CD14-positive monocyte (primary cell): Measurements from ENCODE around the gene IL12RB1. TPM values are rescaled to one million over a fixed set of nuclear protein-coding genes. Genes with fewer than 3 reads are reported as not detected.
A peak's percentile ranks its signal among the peaks of the same experiment; 100 is the strongest.

Experiments
- DNase-seq, 3 donors: peaks; one replicate each; pipeline ENCODE4 v3.0.0-alpha.2; 2011 to 2022
- H2AFZ ChIP-seq: 2 replicates; pipeline ENCODE4 v1.6.0; 2012; ENCODE audit warnings: mild to moderate bottlenecking, low read depth, low read length, inconsistent platforms; ENCODE audit not compliant: insufficient read depth, poor library complexity, severe bottlenecking
- H3K27ac ChIP-seq, 2 donors: 1 replicate in 1 of 2; 2 replicates in 1 of 2; pipeline ENCODE4 v1.5.1; 2012 to 2013; ENCODE audit warnings: low read length in 2 of 2, control low read depth in 1 of 2, inconsistent platforms in 1 of 2, low read depth in 1 of 2, mild to moderate bottlenecking in 1 of 2
- H3K27me3 ChIP-seq, 2 donors: one replicate each; pipeline versions ENCODE4 v1.6.0 to v1.6.1; 2011 to 2013; ENCODE audit warnings: low read length in 2 of 2; ENCODE audit not compliant: control insufficient read depth in 2 of 2, insufficient read depth in 2 of 2
- H3K36me3 ChIP-seq, 2 donors: replicated peaks in 1 of 2; 1 replicate in 1 of 2; 2 replicates in 1 of 2; pipeline versions ENCODE4 v1.5.1 to v1.6.1; 2012 to 2013; ENCODE audit warnings: low read length in 2 of 2, control low read depth in 1 of 2, inconsistent platforms in 1 of 2, mild to moderate bottlenecking in 1 of 2; ENCODE audit not compliant: insufficient read depth in 2 of 2, control insufficient read depth in 1 of 2
- H3K4me1 ChIP-seq, 2 donors: 1 replicate in 1 of 2; 2 replicates in 1 of 2; pipeline versions ENCODE4 v1.5.1 to v1.6.1; 2012 to 2013; ENCODE audit warnings: low read length in 2 of 2, control low read depth in 1 of 2, inconsistent platforms in 1 of 2, mild to moderate bottlenecking in 1 of 2, moderate library complexity in 1 of 2; ENCODE audit not compliant: insufficient read depth in 2 of 2, control insufficient read depth in 1 of 2
- H3K4me2 ChIP-seq: replicated peaks from 2 replicates; pipeline ENCODE3; 2012; ENCODE audit warnings: low read length, moderate library complexity, mild to moderate bottlenecking; ENCODE audit not compliant: poor library complexity, severe bottlenecking; ENCODE audit errors: extremely low read depth
- H3K4me3 ChIP-seq, 3 experiments: fragments of 200-600 bp in 1 of 3; sonication (generic) in 1 of 3; replicated peaks in 1 of 3; 1 replicate in 2 of 3; 2 replicates in 1 of 3; pipeline ENCODE4 v1.5.1; 2011 to 2013; ENCODE audit warnings: low read length in 3 of 3, mild to moderate bottlenecking in 3 of 3, control low read depth in 2 of 3, low read depth in 2 of 3, inconsistent platforms in 1 of 3, moderate library complexity in 1 of 3
- H3K79me2 ChIP-seq: 2 replicates; pipeline ENCODE4 v1.6.0; 2012; ENCODE audit warnings: mild to moderate bottlenecking, control low read depth, inconsistent platforms, low read length, moderate library complexity; ENCODE audit not compliant: insufficient read depth
- H3K9ac ChIP-seq: 2 replicates; pipeline ENCODE4 v1.6.0; 2017; ENCODE audit warnings: low read length, mild to moderate bottlenecking; ENCODE audit not compliant: insufficient read depth, poor library complexity, severe bottlenecking
- H3K9me3 ChIP-seq, 2 donors: replicated peaks in 1 of 2; 1 replicate in 1 of 2; 2 replicates in 1 of 2; pipeline versions ENCODE4 v1.5.1 to v1.6.1; 2012 to 2013; ENCODE audit warnings: low read length in 2 of 2, control low read depth in 1 of 2; ENCODE audit not compliant: control insufficient read depth in 1 of 2, insufficient read depth in 1 of 2
- H4K20me1 ChIP-seq: 2 replicates; pipeline ENCODE4 v1.6.0; 2012; ENCODE audit warnings: mild to moderate bottlenecking, low read length, control low read depth, moderate library complexity; ENCODE audit not compliant: insufficient read depth
- H3K27ac Mint-ChIP-seq, 7 donors: one replicate each; pipeline ENCODE4 v1.8.0; 2020; ENCODE audit warnings: mild to moderate bottlenecking in 7 of 7, mixed read lengths in 7 of 7, moderate library complexity in 6 of 7, inconsistent platforms in 2 of 7
- H3K27me3 Mint-ChIP-seq, 3 donors: one replicate each; pipeline ENCODE4 v1.8.0; 2021 to 2022; ENCODE audit warnings: low read depth in 3 of 3, mild to moderate bottlenecking in 3 of 3, mixed read lengths in 3 of 3, moderate library complexity in 3 of 3, inconsistent platforms in 1 of 3
- H3K36me3 Mint-ChIP-seq, 2 donors: one replicate each; pipeline ENCODE4 v1.8.0; 2020; ENCODE audit warnings: mixed read lengths in 2 of 2, inconsistent platforms in 1 of 2, mild to moderate bottlenecking in 1 of 2
- H3K4me1 Mint-ChIP-seq: one replicate; pipeline ENCODE4 v1.8.0; 2020; ENCODE audit warnings: mild to moderate bottlenecking, mixed read lengths
- H3K4me3 Mint-ChIP-seq, 2 donors: one replicate each; pipeline ENCODE4 v1.8.0; 2020; ENCODE audit warnings: mild to moderate bottlenecking in 2 of 2, mixed read lengths in 2 of 2, moderate library complexity in 1 of 2
- H3K9me3 Mint-ChIP-seq, 7 donors: one replicate each; pipeline ENCODE4 v1.8.0; 2020 to 2022; ENCODE audit warnings: mixed read lengths in 7 of 7, mild to moderate bottlenecking in 6 of 7, moderate library complexity in 6 of 7, inconsistent platforms in 2 of 7
- WGBS: methylation state at CpG from one replicate; pipeline ENCODE4 v1.1.5; 2013; ENCODE audit warnings: missing lambda C conversion rate; ENCODE audit not compliant: insufficient coverage; 5-methylcytosine and 5-hydroxymethylcytosine counted together
- intact Hi-C, 2 donors: fragments of 100-400 bp; cut with micrococcal nuclease; formaldehyde crosslinking; loops; one replicate each; pipeline versions ENCODE4 v1.15.0 to v1.15.1; 2023
- polyA plus RNA-seq, 3 donors: library from polyadenylated mRNA; depleted of rRNA in 1 of 3; unstranded in 2 of 3; stranded (reverse) in 1 of 3; fragments of 300-500 nt in 2 of 3; fragments of >200 nt in 1 of 3; fragmentation: Illumina TruSeq in 2 of 3; gene quantifications; 1 replicate in 2 of 3; 2 replicates in 1 of 3; pipeline ENCODE4 v1.2.3, GENCODE V29; 2012 to 2021
- TF ChIP-seq, protein P1 (sequence below): fragments of 200-600 bp; IDR thresholded peaks from one replicate; pipeline ENCODE4 v1.8.0; 2022; ENCODE audit warnings: antibody characterized with exemption, mild to moderate bottlenecking

IL12RB1 gene
- polyA plus RNA-seq, 3 donors: 7.8 to 17.5 (median 7.9) TPM

- TF ChIP-seq, protein P1, sequence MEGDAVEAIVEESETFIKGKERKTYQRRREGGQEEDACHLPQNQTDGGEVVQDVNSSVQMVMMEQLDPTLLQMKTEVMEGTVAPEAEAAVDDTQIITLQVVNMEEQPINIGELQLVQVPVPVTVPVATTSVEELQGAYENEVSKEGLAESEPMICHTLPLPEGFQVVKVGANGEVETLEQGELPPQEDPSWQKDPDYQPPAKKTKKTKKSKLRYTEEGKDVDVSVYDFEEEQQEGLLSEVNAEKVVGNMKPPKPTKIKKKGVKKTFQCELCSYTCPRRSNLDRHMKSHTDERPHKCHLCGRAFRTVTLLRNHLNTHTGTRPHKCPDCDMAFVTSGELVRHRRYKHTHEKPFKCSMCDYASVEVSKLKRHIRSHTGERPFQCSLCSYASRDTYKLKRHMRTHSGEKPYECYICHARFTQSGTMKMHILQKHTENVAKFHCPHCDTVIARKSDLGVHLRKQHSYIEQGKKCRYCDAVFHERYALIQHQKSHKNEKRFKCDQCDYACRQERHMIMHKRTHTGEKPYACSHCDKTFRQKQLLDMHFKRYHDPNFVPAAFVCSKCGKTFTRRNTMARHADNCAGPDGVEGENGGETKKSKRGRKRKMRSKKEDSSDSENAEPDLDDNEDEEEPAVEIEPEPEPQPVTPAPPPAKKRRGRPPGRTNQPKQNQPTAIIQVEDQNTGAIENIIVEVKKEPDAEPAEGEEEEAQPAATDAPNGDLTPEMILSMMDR: no peak
- Histone ChIP-seq H3K36me3 (no peaks in the 10 kb centered on the region), H2AFZ (peak overlapping the region; percentile 58), H3K9ac (peak overlapping the region; percentile 72), H3K4me1 (peaks cover 57 to 71% of the 10 kb centered on the region in 2 donors), H3K27ac (peak overlapping the region; percentile 96), H3K4me3 (peak overlapping the region in 1 of 3 experiments; percentile 45), H3K9me3 (peaks cover 0 to 5% of the 10 kb centered on the region in 2 donors), H3K27me3 (no peaks in the 10 kb centered on the region), H3K79me2 (peaks cover 4% of the 10 kb centered on the region), H3K4me2 (peak overlapping the region; percentile 56), H4K20me1 (no peaks in the 10 kb centered on the region)
- peaks cover 0 to 7% (median 0%) of the 10 kb centered on the region in 7 donors for H3K9me3 Mint-ChIP-seq
- intact Hi-C loops: no loop called here
- WGBS: 0% methylated on average over 3 of the region's 12 CpGs
- H3K27ac Mint-ChIP-seq: peak overlapping the region; percentile 97 to 99 (median 98)
- peak; percentile 88 to 91 (median 91) for DNase-seq
- H3K4me1 Mint-ChIP-seq: peaks cover 58% of the 10 kb centered on the region
- H3K4me3 Mint-ChIP-seq: peak overlapping the region; percentile 43 to 59
- peaks cover 0 to 2% (median 1%) of the 10 kb centered on the region in 3 donors for H3K27me3 Mint-ChIP-seq
- H3K36me3 Mint-ChIP-seq: peaks cover 0 to 2% of the 10 kb centered on the region in 2 donors
Measured at GRCh38 chr19:18091217-18091608, 4.5 kb upstream of the IL12RB1 start.

DNA sequence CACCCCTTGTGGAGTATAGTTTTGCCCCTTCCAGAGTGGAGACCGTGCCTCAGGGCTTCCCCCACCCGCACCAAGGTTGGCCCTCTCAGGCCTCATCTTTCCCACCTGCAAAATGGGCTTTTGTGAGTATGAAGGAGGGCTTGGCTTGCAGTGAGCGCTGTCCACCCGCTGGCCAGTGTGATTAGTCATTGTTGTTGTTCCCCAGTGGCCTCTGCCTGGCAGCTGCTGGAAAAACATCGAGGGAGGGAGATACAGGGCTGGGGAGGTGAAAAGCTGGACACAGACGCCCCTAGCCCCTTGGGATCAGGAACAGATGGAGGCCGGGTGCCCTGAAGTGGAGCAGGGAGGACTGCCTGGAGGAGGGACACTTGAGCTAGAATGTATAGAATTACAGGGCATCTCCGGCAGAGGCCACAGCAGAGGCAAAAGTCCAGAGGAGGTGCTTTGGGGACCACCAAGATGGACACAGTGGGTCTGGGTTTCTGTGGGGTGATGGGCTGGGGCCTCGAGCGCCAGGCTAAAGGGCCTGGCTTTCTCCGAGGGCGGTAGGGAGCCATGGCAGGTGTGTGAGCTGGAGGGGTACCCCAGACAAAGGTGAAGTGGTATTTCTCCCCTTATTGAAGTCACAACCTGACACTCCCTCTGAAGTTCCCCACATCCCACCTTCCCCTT, 3.9 kb upstream of the IL12RB1 start:
- Histone ChIP-seq H3K27me3 (no peaks in the 10 kb centered on the region), H3K9me3 (peaks cover 0 to 5% of the 10 kb centered on the region in 2 donors), H3K4me3 (peak overlapping the region in 1 of 3 experiments; percentile 45), H2AFZ (peak overlapping the region; percentile 58), H3K9ac (peak overlapping the region; percentile 72), H3K36me3 (no peaks in the 10 kb centered on the region), H4K20me1 (no peaks in the 10 kb centered on the region), H3K27ac (peak overlapping the region; percentile 96), H3K79me2 (peaks cover 5% of the 10 kb centered on the region), H3K4me1 (peaks cover 61 to 76% of the 10 kb centered on the region in 2 donors), H3K4me2 (peak overlapping the region; percentile 56)
- intact Hi-C loops: no loop called here
- Mint-ChIP-seq H3K4me3 (peak overlapping the region in 1 of 2 donors; percentile 59), H3K27ac (peak overlapping the region; percentile 97 to 99 (median 98)), H3K27me3 (peaks cover 0 to 2% (median 1%) of the 10 kb centered on the region in 3 donors), H3K4me1 (peaks cover 58% of the 10 kb centered on the region), H3K36me3 (peaks cover 0 to 2% of the 10 kb centered on the region in 2 donors), H3K9me3 (peaks cover 0 to 7% (median 0%) of the 10 kb centered on the region in 7 donors)
- peak; percentile 56 to 65 (median 58) for DNase-seq
- WGBS: 48% methylated on average over 7 of the region's 12 CpGs
- TF ChIP-seq, protein P1: no peak
